PC-9 (cell line): ENCODE data around the gene RBM38. TPM values are rescaled to one million over a fixed set of nuclear protein-coding genes. Genes with fewer than 3 reads are reported as not detected.

ENCODE experiments used
- BruUV-seq: library from RNA; stranded (reverse); fragments of 400-500 nt; replicated peaks from 2 replicates; lab custom pipeline; 2021; lab: Mats Ljungman, UMichigan
- CTCF ChIA-PET: fragments of 300-600 bp; sonication (Branson Sonifier 250); formaldehyde crosslinking; loops from one replicate; lab custom pipeline; 2022; ENCODE audit warnings: antibody characterized with exemption; lab: Charles Lee
- POLR2A ChIA-PET: fragments of 300-600 bp; sonication (Branson Sonifier 250); formaldehyde crosslinking; loops from one replicate; lab custom pipeline; 2022; ENCODE audit warnings: antibody characterized with exemption; ENCODE audit not compliant: unreplicated experiment; lab: Charles Lee
- DNase-seq, 2 experiments: peaks; one replicate each; pipeline versions ENCODE4 v3.0.0 to v3.0.0-alpha.2; 2015 to 2022; ENCODE audit warnings: mixed read lengths in 1 of 2
- H2AFZ ChIP-seq: fragments of 200-600 bp; sonication (generic); 2 replicates; pipeline ENCODE4 v1.8.1; 2017; ENCODE audit warnings: antibody characterized with exemption
- H3F3A ChIP-seq: fragments of 200-600 bp; sonication (generic); 2 replicates; pipeline ENCODE4 v1.8.1; 2017; ENCODE audit warnings: antibody characterized with exemption, mild to moderate bottlenecking, low read depth; ENCODE audit not compliant: insufficient read depth
- H3K27ac ChIP-seq: fragments of 200-600 bp; sonication (generic); 2 replicates; pipeline ENCODE4 v1.6.1; 2016; ENCODE audit warnings: mixed run types
- H3K27me3 ChIP-seq: fragments of 200-600 bp; sonication (generic); 2 replicates; pipeline ENCODE4 v1.6.1; 2016; ENCODE audit warnings: low read depth, mixed run types; ENCODE audit not compliant: insufficient read depth
- H3K36me3 ChIP-seq: fragments of 200-600 bp; sonication (generic); 2 replicates; pipeline ENCODE4 v1.6.1; 2016; ENCODE audit warnings: low read depth, mixed run types
- H3K4me1 ChIP-seq: fragments of 200-600 bp; sonication (generic); replicated peaks from 2 replicates; pipeline ENCODE4 v1.6.1; 2016; ENCODE audit warnings: mixed run types; ENCODE audit not compliant: insufficient read depth
- H3K4me2 ChIP-seq: fragments of 200-600 bp; sonication (generic); 2 replicates; pipeline ENCODE4 v1.6.1; 2017; ENCODE audit warnings: mixed run types
- H3K4me3 ChIP-seq: fragments of 200-600 bp; sonication (generic); 2 replicates; pipeline ENCODE4 v1.6.1; 2016; ENCODE audit warnings: mixed run types
- H3K79me2 ChIP-seq: fragments of 200-600 bp; sonication (generic); 2 replicates; pipeline ENCODE4 v1.6.1; 2017; ENCODE audit warnings: low read depth, mixed run types
- H3K9me2 ChIP-seq: fragments of 200-600 bp; sonication (generic); 2 replicates; pipeline ENCODE4 v1.8.1; 2017; ENCODE audit warnings: mild to moderate bottlenecking; ENCODE audit not compliant: insufficient read depth
- H3K9me3 ChIP-seq: fragments of 200-600 bp; sonication (generic); 2 replicates; pipeline ENCODE4 v1.8.1; 2016; ENCODE audit warnings: low read depth; ENCODE audit not compliant: insufficient read depth
- H4K20me1 ChIP-seq: fragments of 200-600 bp; sonication (generic); 2 replicates; pipeline ENCODE4 v1.8.1; 2017; ENCODE audit not compliant: insufficient read depth
- CTCF ChIP-seq: fragments of 200-600 bp; sonication (generic); conservative IDR thresholded peaks from 2 replicates; pipeline ENCODE4 v1.6.1; 2017; ENCODE audit warnings: mixed run types, antibody characterized with exemption, mild to moderate bottlenecking, moderate library complexity
- EZH2 ChIP-seq: fragments of 200-600 bp; sonication (generic); IDR thresholded peaks from 2 replicates; pipeline ENCODE4 v1.8.0; 2017; ENCODE audit warnings: antibody characterized with exemption, low read depth
- intact Hi-C: fragments of 100-400 bp; cut with micrococcal nuclease; formaldehyde crosslinking; loops from one replicate; pipeline ENCODE4 v1.10.0; 2022; ENCODE audit not compliant: unreplicated experiment
- total RNA-seq: library from RNA; stranded (reverse); gene quantifications from 2 replicates; pipeline ENCODE4 v1.2.3, GENCODE V29; 2021

The RBM38 gene
- total RNA-seq, 1 experiment from 2014 or later: 25.6 TPM

- intact Hi-C loops: no loop called here
- BruUV-seq: no TSS peak
Measured at GRCh38 chr20:57442158-57442887, 51.1 kb downstream of the RBM38 start.

GRCh38 chr20:57442888-57443239, 51.7 kb downstream of the RBM38 start:
- Histone ChIP-seq H3K4me3 (no peak overlapping the region), H3K4me1 (peaks cover 9% of the 10 kb centered on the region; the same call in 1 of the 2 replicates), H3K9me2 (no peaks in the 10 kb centered on the region), H3K36me3 (no peaks in the 10 kb centered on the region), H3K9me3 (no peaks in the 10 kb centered on the region), H3K4me2 (no peak overlapping the region), H2AFZ (no peak overlapping the region), H3K79me2 (no peaks in the 10 kb centered on the region), H3K27ac (no peak overlapping the region), H3K27me3 (peaks cover 37% of the 10 kb centered on the region), H4K20me1 (no peaks in the 10 kb centered on the region), H3F3A (peaks cover 10% of the 10 kb centered on the region; the same call in 1 of the 2 replicates)
- intact Hi-C loops: no loop called here
- BruUV-seq: no TSS peak
- POLR2A ChIA-PET: no interaction called here
- no peak for TF ChIP-seq CTCF
- TF ChIP-seq EZH2: no peak
- DNase-seq: no peak
- CTCF ChIA-PET: no interaction called here

More at GRCh38 chr20:57442158-57442887, 51.1 kb downstream of the RBM38 start:
- no peaks in the 10 kb centered on the region for H3K9me2 ChIP-seq
- H3K4me1 ChIP-seq: peaks cover 9% of the 10 kb centered on the region; the same call in 1 of the 2 replicates
- no peak overlapping the region for H3K27ac ChIP-seq
- ChIA-PET POLR2A (no interaction called here), CTCF (no interaction called here)
- no peak for DNase-seq
- no peaks in the 10 kb centered on the region for H4K20me1 ChIP-seq
- H3K4me3 ChIP-seq: no peak overlapping the region
- peaks cover 10% of the 10 kb centered on the region; the same call in 1 of the 2 replicates for H3F3A ChIP-seq
- H3K79me2 ChIP-seq: no peaks in the 10 kb centered on the region
- no peaks in the 10 kb centered on the region for H3K9me3 ChIP-seq
- no peak overlapping the region for H2AFZ ChIP-seq
- H3K27me3 ChIP-seq: peaks cover 32% of the 10 kb centered on the region
- TF ChIP-seq CTCF (no peak), EZH2 (no peak)
- no peak overlapping the region for H3K4me2 ChIP-seq
- H3K36me3 ChIP-seq: no peaks in the 10 kb centered on the region

GRCh38 chr20:57443349-57444265, 52.4 kb downstream of the RBM38 start:
- Histone ChIP-seq H3F3A (peaks cover 10% of the 10 kb centered on the region; the same call in 1 of the 2 replicates), H3K9me2 (no peaks in the 10 kb centered on the region), H3K79me2 (no peaks in the 10 kb centered on the region), H3K4me1 (peaks cover 7% of the 10 kb centered on the region; the same call in 1 of the 2 replicates), H3K4me2 (no peak overlapping the region), H3K36me3 (no peaks in the 10 kb centered on the region), H4K20me1 (no peaks in the 10 kb centered on the region), H3K9me3 (no peaks in the 10 kb centered on the region), H3K27ac (no peak overlapping the region), H2AFZ (no peak overlapping the region), H3K27me3 (peaks cover 44% of the 10 kb centered on the region), H3K4me3 (no peak overlapping the region)
- ChIA-PET POLR2A (no interaction called here), CTCF (no interaction called here)
- intact Hi-C loops: no loop called here
- DNase-seq: no peak
- TF ChIP-seq EZH2: no peak
- no peak for TF ChIP-seq CTCF
- BruUV-seq: no TSS peak
